ENCODE measurements around the gene MMP13.

GRCh38 chr11:102921587-102922220 lies 33.8 kb downstream of the MMP13 start:
- TF ChIP-seq EP300 (IDR thresholded peaks at IDR 0.05) (no peak), CTCF (IDR thresholded peaks at IDR 0.05) (no peak), SMC3 (IDR thresholded peaks at IDR 0.05) (no peak), CBX2 (IDR thresholded peaks at IDR 0.05; ENCODE audit: borderline replicate concordance, low read depth) (no peak), CEBPB (IDR thresholded peaks at IDR 0.05) (no peak), POLR2A (IDR thresholded peaks at IDR 0.05; ENCODE audit: low read length) (no peak), PBX3 (IDR thresholded peaks at IDR 0.05) (no peak)
